ENCODE data around the gene RYK. TPM values are rescaled to one million over a fixed set of nuclear protein-coding genes. Genes with fewer than 3 reads are reported as not detected.

RYK gene
- 41.3 and 60.9 TPM in 2 replicates for polyA plus RNA-seq (2011; rRNA removed)
- polyA minus RNA-seq (2011; rRNA and poly(A)+ RNA removed), result 31.1 and 43.3 TPM in 2 replicates

- TF ChIP-seq, protein P1, sequence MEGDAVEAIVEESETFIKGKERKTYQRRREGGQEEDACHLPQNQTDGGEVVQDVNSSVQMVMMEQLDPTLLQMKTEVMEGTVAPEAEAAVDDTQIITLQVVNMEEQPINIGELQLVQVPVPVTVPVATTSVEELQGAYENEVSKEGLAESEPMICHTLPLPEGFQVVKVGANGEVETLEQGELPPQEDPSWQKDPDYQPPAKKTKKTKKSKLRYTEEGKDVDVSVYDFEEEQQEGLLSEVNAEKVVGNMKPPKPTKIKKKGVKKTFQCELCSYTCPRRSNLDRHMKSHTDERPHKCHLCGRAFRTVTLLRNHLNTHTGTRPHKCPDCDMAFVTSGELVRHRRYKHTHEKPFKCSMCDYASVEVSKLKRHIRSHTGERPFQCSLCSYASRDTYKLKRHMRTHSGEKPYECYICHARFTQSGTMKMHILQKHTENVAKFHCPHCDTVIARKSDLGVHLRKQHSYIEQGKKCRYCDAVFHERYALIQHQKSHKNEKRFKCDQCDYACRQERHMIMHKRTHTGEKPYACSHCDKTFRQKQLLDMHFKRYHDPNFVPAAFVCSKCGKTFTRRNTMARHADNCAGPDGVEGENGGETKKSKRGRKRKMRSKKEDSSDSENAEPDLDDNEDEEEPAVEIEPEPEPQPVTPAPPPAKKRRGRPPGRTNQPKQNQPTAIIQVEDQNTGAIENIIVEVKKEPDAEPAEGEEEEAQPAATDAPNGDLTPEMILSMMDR (IDR thresholded peaks at IDR 0.05; ENCODE audit: insufficient read depth, low read depth, low read length), result no peak
- peak within 1 kb of the TSS; percentile 52 for H3K4me3 ChIP-seq (ENCODE audit: low read depth, low read length)
- ChIA-PET POLR2A (interaction anchor here (0.6 kb wide), 1 partner anchor 20 kb away, joined by 3 read pairs; no protein-coding TSS in a partner anchor), CTCF (interaction anchor here (0.7 to 1.4 kb wide), 3 partner anchors 38 to 111 kb away, joined by 3 to 6 read pairs (median 3); no protein-coding TSS in a partner anchor)
- H3K36me3 ChIP-seq (ENCODE audit: control insufficient read depth, insufficient read depth, low read length), result no peaks in the 10 kb centered on the region
- DNase-seq (ENCODE audit: low read depth), result no peak
- H3K27me3 ChIP-seq (ENCODE audit: control insufficient read depth, insufficient read depth, low read length), result no peaks in the 10 kb centered on the region; the same call in 1 of the 2 replicates
Observed at GRCh38 chr3:134250717-134251220, at the start of gene RYK. TSS of gene RYK (minus strand) at chr3:134250859. CDS start at chr3:134250654, 205 bp downstream.

DNA sequence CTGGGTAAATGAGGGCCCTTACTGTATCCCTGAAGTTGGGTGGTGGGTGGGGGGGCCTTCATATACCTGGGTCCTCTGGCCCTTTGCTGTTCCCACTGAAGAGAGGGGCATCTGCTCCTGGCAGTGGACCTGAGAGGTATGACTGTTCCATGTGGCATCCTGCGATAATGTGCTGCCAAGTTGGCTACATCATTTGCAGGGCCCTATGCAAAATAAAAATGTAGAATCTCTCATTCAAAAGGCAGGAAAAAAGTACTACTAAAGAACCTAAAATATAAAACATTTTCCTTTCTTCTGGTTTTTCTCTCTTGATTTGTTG, 49.2 kb upstream of the RYK start:
- ChIA-PET POLR2A (no interaction called here), CTCF (interaction anchor here (0.7 to 7.2 kb wide), 15 partner anchors 22 to 371 kb away, joined by 3 to 106 read pairs (median 3); no protein-coding TSS in a partner anchor)
- no peaks in the 10 kb centered on the region for H3K36me3 ChIP-seq (ENCODE audit: control insufficient read depth, insufficient read depth, low read length)
- H3K4me3 ChIP-seq (ENCODE audit: low read depth, low read length), result no peak overlapping the region
- no peaks in the 10 kb centered on the region for H3K27me3 ChIP-seq (ENCODE audit: control insufficient read depth, insufficient read depth, low read length)
- TF ChIP-seq, protein P1 (IDR thresholded peaks at IDR 0.05; ENCODE audit: insufficient read depth, low read depth, low read length), result 0 out of 2 replicates have a peak, but pooled peaks have one; percentile 0
- no peak for DNase-seq (ENCODE audit: low read depth)

DNA sequence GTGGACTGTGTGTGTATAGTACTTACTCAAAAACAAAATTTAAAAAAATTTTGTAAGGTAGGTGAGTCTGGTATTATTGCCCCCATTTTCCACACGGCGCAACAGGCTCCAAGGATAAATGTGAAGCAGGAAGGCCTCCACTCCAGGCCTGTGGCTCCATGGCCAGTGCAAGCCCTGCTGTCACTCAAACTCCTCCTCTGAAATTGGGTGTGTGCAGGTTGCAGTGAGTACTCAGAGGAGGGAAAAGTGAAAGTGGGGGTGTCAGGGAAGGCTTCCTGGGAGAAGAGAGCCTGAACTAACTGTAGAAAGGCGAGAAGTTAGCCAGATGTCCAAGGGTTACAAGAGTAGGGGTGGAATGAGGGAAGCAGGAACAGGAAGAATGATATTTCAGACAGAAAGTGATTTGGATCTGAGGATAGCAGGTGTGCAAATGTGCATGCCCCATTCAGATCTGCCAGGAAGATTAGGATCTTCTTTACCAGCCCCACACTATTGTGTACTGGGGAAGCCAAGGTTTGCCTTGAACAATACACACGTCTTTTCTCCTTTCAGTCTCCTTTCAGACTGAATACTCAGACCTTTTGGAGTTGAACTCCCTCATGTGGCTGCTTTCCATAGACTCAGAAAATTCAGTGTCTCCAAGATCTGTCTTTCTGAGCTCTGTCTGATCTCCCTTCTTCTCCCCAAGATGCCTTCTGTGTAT, 48.7 kb upstream of the RYK start:
- Histone ChIP-seq H3K36me3 (ENCODE audit: control insufficient read depth, insufficient read depth, low read length) (no peaks in the 10 kb centered on the region), H3K27me3 (ENCODE audit: control insufficient read depth, insufficient read depth, low read length) (no peaks in the 10 kb centered on the region), H3K4me3 (ENCODE audit: low read depth, low read length) (no peak overlapping the region)
- CTCF ChIA-PET, result interaction anchor here (0.7 to 7.2 kb wide), 15 partner anchors 8 to 371 kb away, joined by 3 to 106 read pairs (median 3); no protein-coding TSS in a partner anchor
- TF ChIP-seq, protein P1 (IDR thresholded peaks at IDR 0.05; ENCODE audit: insufficient read depth, low read depth, low read length), result peak; percentile 53
- DNase-seq (ENCODE audit: low read depth), result no peak
- POLR2A ChIA-PET, result no interaction called here

DNA sequence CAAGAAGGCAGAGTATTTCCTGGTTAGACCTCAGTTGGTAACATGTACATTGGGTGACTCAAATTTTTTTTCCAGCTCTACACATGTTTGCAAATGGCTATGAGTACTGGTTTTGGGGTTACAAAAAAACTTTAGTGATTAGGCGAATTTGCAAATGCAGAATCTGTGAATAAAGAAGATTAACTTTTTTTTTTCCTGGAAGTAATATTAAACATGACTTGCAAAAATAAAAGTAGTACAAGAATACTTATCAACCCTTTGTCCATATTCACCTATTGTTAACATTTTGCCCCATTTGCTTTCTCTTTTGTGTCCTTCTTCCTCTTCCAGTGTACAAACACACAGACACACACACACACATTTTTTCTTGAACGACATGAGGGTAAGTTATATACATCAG, 47.6 kb upstream of the RYK start:
- ChIA-PET CTCF (interaction anchor here (1.1 to 7.2 kb wide), 3 partner anchors 10 to 367 kb away, joined by 3 to 106 read pairs (median 4); no protein-coding TSS in a partner anchor), POLR2A (no interaction called here)

GRCh38 chr3:134296616-134297015, 46.0 kb upstream of the RYK start:
- CTCF ChIA-PET, result interaction anchor here (3.8 kb wide), 1 partner anchor 84 kb away, joined by 28 read pairs; no protein-coding TSS in a partner anchor

More for the DNA sequence above, 47.6 kb upstream of the RYK start:
- no peak overlapping the region for H3K4me3 ChIP-seq (ENCODE audit: low read depth, low read length)
- TF ChIP-seq, protein P1 (IDR thresholded peaks at IDR 0.05; ENCODE audit: insufficient read depth, low read depth, low read length), result no peak
- H3K27me3 ChIP-seq (ENCODE audit: control insufficient read depth, insufficient read depth, low read length), result no peaks in the 10 kb centered on the region
- no peak for DNase-seq (ENCODE audit: low read depth)
- H3K36me3 ChIP-seq (ENCODE audit: control insufficient read depth, insufficient read depth, low read length), result no peaks in the 10 kb centered on the region

More at GRCh38 chr3:134296616-134297015, 46.0 kb upstream of the RYK start:
- DNase-seq (ENCODE audit: low read depth), result no peak
- H3K27me3 ChIP-seq (ENCODE audit: control insufficient read depth, insufficient read depth, low read length), result no peaks in the 10 kb centered on the region
- no peak overlapping the region for H3K4me3 ChIP-seq (ENCODE audit: low read depth, low read length)
- TF ChIP-seq, protein P1 (IDR thresholded peaks at IDR 0.05; ENCODE audit: insufficient read depth, low read depth, low read length), result no peak
- no peaks in the 10 kb centered on the region for H3K36me3 ChIP-seq (ENCODE audit: control insufficient read depth, insufficient read depth, low read length)
- POLR2A ChIA-PET, result no interaction called here

All from BJ (cell line).